GM18520 (cell line): ENCODE data around the gene UNC13A.
A peak's percentile ranks its signal among the peaks of the same experiment; 100 is the strongest.
"Not testable (repeated sequence)": the region's sequence is repeated elsewhere in the genome, so short reads cannot be mapped to it uniquely, and the experiment has no call there.

Source experiments
- ATAC-seq: cut with Tn5 transposase; IDR thresholded peaks from one replicate; pipeline ENCODE4 v1.9.1; 2021; ENCODE audit not compliant: unreplicated experiment

UNC13A gene

DNA sequence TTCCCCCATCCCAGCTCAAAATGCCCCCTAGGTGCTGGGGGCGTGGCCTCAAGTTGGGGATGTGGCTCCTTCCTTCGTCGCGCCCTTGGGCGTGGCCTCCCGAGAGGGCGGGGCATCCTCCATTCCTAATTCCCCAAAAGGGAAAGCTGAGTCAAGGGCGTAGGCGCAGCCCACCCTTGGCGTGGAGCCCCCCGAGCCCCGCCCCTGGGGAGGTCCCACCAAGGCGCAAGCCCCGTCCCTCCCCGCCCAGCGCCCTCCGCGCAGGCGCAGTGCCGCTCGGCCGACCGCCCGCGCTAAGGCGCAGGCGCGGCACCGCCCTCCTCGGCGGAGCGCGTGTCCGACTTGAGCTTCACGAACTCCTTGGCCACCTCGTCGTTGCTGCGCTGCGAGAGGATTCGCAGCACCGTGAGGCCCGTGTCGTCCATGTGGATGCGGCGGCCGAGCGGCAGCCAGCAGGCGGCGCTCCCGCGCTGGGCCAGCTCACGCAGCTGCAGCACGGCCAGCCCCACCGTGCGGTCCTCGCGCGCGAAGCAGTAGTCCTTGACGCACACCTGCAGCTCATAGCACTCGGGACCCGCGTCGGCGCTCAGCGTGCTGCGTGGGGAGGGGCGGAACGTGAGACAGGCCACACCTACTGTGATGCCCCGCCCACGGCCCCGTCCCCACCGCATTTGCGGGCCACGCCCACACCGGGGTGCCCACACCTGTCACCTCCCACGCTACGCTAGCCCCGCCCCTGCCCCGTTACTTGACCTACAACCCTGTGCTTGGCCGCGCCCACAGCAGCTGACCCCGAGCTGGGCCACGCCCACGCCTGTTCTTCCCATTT lies 82.2 kb downstream of the UNC13A start:
- ATAC-seq = peak; percentile 58

DNA sequence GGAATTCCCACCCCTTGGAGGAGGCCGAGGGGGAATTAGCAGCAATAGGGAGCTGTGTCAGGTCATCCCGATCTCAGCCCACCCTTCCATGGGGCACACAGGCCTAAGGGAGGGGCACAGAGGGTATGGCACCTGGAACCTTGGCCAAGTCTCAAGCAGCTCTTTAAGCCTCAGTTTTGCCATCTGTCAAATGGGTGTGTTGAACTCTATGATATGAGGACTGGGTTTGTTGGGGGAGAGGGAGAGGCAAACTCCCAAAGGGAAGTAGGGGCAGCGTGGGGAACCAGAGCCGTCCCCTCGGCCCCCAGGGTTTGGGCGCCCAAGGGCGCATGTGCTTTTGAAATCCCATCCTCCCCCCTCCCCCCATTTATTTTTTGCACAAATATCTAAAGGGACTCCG lies 83.0 kb downstream of the UNC13A start:
- no peak for ATAC-seq

- ATAC-seq = no peak
Observed at GRCh38 chr19:17604372-17605025, 83.7 kb downstream of the UNC13A start.

GRCh38 chr19:17602872-17603510 lies 85.2 kb downstream of the UNC13A start:
- no peak for ATAC-seq

DNA sequence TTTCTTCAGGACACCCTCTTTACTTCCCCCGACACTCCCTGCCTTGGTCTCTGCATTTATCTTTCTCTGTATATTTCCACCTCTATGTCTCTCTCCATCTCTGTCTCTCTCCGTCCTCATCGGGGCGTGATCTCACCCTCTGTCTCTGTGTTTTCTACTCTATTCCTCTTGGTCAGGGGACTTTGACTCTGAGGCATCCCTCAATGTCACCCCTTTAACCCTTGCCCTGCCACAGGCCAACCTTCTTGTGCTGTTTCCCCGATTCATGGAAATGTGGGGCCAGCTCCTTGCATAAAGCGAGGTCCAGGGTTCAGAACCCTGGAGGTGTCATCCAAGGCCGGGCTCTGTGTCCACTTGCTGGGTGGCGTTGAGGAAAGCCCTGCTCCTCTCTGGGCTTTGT lies 85.9 kb downstream of the UNC13A start:
- no peak for ATAC-seq

- ATAC-seq = no peak
Observed at GRCh38 chr19:17601683-17602082, 86.5 kb downstream of the UNC13A start.

GRCh38 chr19:17599780-17600179 lies 88.4 kb downstream of the UNC13A start:
- no peak for ATAC-seq

DNA sequence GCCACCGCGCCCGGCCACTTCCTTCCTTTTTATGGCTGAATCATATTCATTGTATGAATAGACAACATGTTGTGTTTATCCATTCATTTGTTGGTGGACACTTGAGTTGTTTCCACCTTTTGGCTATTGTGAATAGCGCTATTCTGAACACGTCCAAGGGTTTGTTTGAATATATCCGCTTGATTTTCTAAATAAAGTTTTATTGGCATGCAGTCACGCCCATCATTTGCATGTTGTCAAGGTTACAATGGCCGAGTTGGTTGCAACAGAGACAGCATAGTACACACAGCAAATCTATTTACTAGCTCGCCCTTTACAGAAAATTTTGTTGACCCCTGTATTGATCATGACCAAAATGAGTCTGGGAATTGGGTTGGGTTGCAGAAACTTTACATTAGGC lies 89.2 kb downstream of the UNC13A start:
- no peak for ATAC-seq

- ATAC-seq = not testable (repeated sequence)
Observed at GRCh38 chr19:17598063-17598462, 90.1 kb downstream of the UNC13A start.

- not testable (repeated sequence) for ATAC-seq
Observed at GRCh38 chr19:17594296-17594695, 93.9 kb downstream of the UNC13A start.

- ATAC-seq = no peak
Observed at GRCh38 chr19:17590866-17591265, 97.3 kb downstream of the UNC13A start.

DNA sequence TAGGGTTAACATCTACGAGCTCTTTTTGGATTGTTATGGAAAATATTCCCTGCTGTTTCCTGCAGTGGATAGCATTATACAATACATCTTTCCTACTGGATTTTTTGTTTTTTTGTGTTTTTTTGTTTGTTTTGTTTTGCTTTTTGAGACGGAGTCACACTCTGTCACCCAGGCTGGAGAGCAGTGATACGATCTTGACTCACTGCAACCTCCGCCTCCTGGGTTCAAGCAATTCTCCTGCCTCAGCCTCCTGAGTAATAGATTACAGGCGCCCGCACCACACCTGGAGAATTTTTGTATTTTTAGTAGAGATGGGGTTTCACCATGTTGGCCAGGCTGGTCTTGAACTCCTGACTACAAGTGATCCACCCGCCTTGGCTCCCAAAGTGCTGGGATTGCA lies 102.8 kb downstream of the UNC13A start:
- not testable (repeated sequence) for ATAC-seq

DNA sequence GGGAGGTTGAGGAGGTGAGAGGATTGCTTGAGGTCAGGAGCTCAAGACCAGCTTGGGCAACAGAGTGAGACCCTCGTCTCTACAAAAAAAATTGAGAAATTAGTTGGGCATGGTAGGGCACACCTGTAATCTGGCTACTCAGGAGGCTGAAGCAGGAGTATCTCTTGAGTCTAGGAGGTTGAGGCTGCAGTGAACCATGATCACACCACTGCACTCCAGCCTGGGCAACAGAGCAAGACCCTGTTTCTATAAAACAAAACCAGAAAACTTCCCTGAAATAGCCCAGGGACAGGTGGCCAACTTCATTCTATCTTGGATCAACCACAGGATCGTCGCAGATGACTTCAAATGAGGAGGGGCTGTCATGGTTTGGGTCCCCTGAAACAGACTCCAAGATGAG lies 104.0 kb downstream of the UNC13A start:
- no peak for ATAC-seq

DNA sequence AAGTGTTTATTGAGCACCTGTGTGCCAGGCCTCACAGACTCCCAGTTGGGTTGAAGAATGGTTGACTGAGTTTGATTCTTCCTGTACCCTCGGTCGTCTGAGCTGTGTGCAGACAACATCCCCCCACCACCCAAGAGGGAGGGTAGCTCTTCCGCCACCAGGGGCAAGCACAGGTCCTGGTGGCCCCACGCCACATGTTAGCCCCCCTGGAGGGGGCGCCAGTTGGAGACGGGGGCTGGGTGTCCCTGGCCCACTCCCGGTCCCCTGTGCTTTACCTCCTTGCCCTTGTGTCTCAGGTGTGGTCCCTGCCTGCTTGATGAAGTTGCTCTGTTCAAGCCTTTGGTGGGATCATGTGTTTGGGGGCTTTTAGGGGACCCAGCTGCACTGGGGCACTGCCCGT lies 105.5 kb downstream of the UNC13A start:
- no peak for ATAC-seq

GRCh38 chr19:17581211-17581874 lies 106.8 kb downstream of the UNC13A start:
- ATAC-seq = no peak

DNA sequence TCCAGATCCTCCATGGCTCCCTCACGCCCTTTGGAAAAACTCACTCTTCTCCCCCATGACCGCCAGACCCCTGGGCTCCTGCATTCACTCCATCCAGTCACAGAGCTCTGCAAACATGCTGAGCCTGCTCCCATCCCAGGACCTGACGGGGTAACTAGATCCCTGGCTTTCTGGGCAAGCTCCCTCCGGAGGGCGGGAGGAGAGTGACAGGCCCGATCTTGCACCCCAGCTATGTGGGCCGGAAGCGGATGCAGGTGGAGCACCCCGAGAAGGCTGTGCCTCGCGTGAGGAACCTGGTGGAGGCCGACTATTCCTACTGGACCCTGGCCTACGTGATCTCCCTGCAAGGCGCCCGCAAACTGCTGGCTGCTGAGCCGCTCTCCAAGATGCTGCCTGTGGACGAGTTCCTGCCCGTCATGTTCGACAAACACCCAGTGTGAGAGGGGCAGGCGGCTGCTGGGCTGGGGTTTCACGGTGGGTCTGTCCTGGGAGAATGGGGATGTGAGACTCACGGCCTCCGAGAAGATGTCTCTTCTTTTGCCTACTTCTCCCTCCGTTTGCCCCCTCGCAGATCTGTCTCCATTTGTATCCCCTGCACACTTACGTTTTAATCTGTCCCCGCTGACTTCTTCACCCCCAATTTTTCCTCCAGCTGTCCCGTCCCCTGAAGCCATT lies 107.5 kb downstream of the UNC13A start:
- no peak for ATAC-seq

DNA sequence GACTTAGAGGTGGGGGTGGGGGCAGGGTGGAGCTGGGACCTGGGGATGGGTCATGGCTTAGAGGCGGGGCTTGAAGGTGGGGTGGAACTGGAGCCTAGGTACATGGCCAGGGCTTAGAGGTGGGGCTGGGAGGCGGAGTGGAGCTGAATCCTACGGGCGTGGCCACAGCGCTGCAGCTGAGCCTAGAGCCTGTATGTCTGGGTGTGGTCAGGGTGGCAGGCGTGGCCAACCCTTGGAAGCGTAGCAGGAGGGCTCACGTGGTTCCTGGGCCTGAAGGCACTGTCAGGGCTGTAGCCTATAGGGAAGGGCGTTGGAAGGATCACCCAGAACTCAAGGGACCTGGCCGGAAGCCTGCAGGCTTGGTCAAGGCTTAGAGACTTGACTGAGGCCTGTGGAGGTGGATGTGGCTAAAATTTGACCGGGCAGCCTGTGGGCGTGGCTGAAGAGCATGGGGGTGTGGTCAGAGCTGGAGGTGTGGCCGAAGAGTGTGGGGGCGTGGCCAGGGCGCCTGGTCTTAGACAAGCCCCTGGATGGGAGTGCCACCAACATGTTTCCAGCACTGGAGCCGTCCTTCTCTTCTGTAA lies 108.4 kb downstream of the UNC13A start:
- ATAC-seq = no peak

- no peak for ATAC-seq
Observed at GRCh38 chr19:17577457-17578097, 110.6 kb downstream of the UNC13A start.

- ATAC-seq = no peak
Observed at GRCh38 chr19:17576758-17577456, 111.2 kb downstream of the UNC13A start.
